HEK293 (cell line): ENCODE measurements around the gene PDLIM4.
A peak's percentile ranks its signal among the peaks of the same experiment; 100 is the strongest.

ENCODE experiments used
- BCL11A ChIP-seq: fragments of 450-650 bp; formaldehyde crosslinking; IDR thresholded peaks from 2 replicates; pipeline ENCODE4 v1.5.1; 2016; ENCODE audit warnings: low read depth, missing biosample characterization, missing genetic modification characterization
- GFI1B ChIP-seq: fragments of 450-650 bp; formaldehyde crosslinking; IDR thresholded peaks from 2 replicates; pipeline ENCODE4 v1.5.1; 2016; ENCODE audit warnings: missing biosample characterization, missing genetic modification characterization
- GLI4 ChIP-seq: fragments of 450-650 bp; formaldehyde crosslinking; IDR thresholded peaks from 2 replicates; pipeline ENCODE4 v1.5.1; 2016; ENCODE audit warnings: missing biosample characterization, missing genetic modification characterization
- KLF16 ChIP-seq: fragments of 450-650 bp; formaldehyde crosslinking; IDR thresholded peaks from 2 replicates; pipeline ENCODE4 v1.5.1; 2017; ENCODE audit warnings: missing biosample characterization, missing genetic modification characterization
- PRDM1 ChIP-seq: fragments of 450-650 bp; formaldehyde crosslinking; IDR thresholded peaks from 2 replicates; pipeline ENCODE4; 2016; ENCODE audit warnings: missing biosample characterization, missing genetic modification characterization
- PRDM4 ChIP-seq: fragments of 450-650 bp; formaldehyde crosslinking; IDR thresholded peaks from 2 replicates; pipeline ENCODE4 v1.5.1; 2017; ENCODE audit warnings: missing biosample characterization, missing genetic modification characterization
- PRDM6 ChIP-seq: fragments of 450-650 bp; formaldehyde crosslinking; IDR thresholded peaks from 2 replicates; pipeline ENCODE4 v1.5.1; 2017; ENCODE audit warnings: missing biosample characterization, missing genetic modification characterization
- RBAK ChIP-seq: fragments of 450-650 bp; formaldehyde crosslinking; IDR thresholded peaks from 2 replicates; pipeline ENCODE4 v1.5.1; 2016; ENCODE audit warnings: missing biosample characterization, missing genetic modification characterization
- SP3 ChIP-seq: fragments of 450-650 bp; formaldehyde crosslinking; IDR thresholded peaks from 2 replicates; pipeline ENCODE4 v1.5.1; 2016; ENCODE audit warnings: missing biosample characterization, missing genetic modification characterization
- ZNF121 ChIP-seq: fragments of 450-650 bp; formaldehyde crosslinking; IDR thresholded peaks from 2 replicates; pipeline ENCODE4 v1.5.1; 2016; ENCODE audit warnings: missing biosample characterization, missing genetic modification characterization
- ZNF133 ChIP-seq: fragments of 450-650 bp; formaldehyde crosslinking; IDR thresholded peaks from 2 replicates; pipeline ENCODE4 v1.5.1; 2016; ENCODE audit warnings: missing biosample characterization, missing genetic modification characterization
- ZNF157 ChIP-seq: fragments of 450-650 bp; formaldehyde crosslinking; IDR thresholded peaks from 2 replicates; pipeline ENCODE4 v1.5.1; 2016; ENCODE audit warnings: missing biosample characterization, missing genetic modification characterization
- ZNF16 ChIP-seq: fragments of 450-650 bp; formaldehyde crosslinking; IDR thresholded peaks from 2 replicates; pipeline ENCODE4 v1.5.1; 2016; ENCODE audit warnings: low read depth, missing biosample characterization, missing genetic modification characterization
- ZNF214 ChIP-seq: fragments of 450-650 bp; formaldehyde crosslinking; IDR thresholded peaks from 2 replicates; pipeline ENCODE4 v1.5.1; 2017; ENCODE audit warnings: missing biosample characterization, mild to moderate bottlenecking, missing genetic modification characterization, borderline replicate concordance
- ZNF23 ChIP-seq: fragments of 450-650 bp; formaldehyde crosslinking; IDR thresholded peaks from 2 replicates; pipeline ENCODE4 v1.5.1; 2016; ENCODE audit warnings: missing biosample characterization, missing genetic modification characterization, borderline replicate concordance
- ZNF280D ChIP-seq: fragments of 450-650 bp; formaldehyde crosslinking; IDR thresholded peaks from 2 replicates; pipeline ENCODE4 v1.5.1; 2016; ENCODE audit warnings: missing biosample characterization, missing genetic modification characterization
- ZNF302 ChIP-seq: fragments of 450-650 bp; formaldehyde crosslinking; IDR thresholded peaks from 2 replicates; pipeline ENCODE4 v1.5.1; 2016; ENCODE audit warnings: missing biosample characterization, missing genetic modification characterization, low read depth
- ZNF335 ChIP-seq: fragments of 450-650 bp; formaldehyde crosslinking; conservative IDR thresholded peaks from 2 replicates; pipeline ENCODE4 v1.5.1; 2016; ENCODE audit warnings: missing biosample characterization, missing genetic modification characterization
- ZNF354C ChIP-seq: fragments of 450-650 bp; formaldehyde crosslinking; IDR thresholded peaks from 2 replicates; pipeline ENCODE4 v1.5.1; 2016; ENCODE audit warnings: missing biosample characterization, missing genetic modification characterization, low read depth, borderline replicate concordance
- ZNF394 ChIP-seq: fragments of 450-650 bp; formaldehyde crosslinking; IDR thresholded peaks from 2 replicates; pipeline ENCODE4 v1.5.1; 2016; ENCODE audit warnings: missing biosample characterization, missing genetic modification characterization, mild to moderate bottlenecking, moderate library complexity, borderline replicate concordance
- ZNF404 ChIP-seq: fragments of 450-650 bp; formaldehyde crosslinking; IDR thresholded peaks from 2 replicates; pipeline ENCODE4 v1.5.1; 2017; ENCODE audit warnings: missing biosample characterization, missing genetic modification characterization
- ZNF426 ChIP-seq: fragments of 450-650 bp; formaldehyde crosslinking; IDR thresholded peaks from 2 replicates; pipeline ENCODE4 v1.5.1; 2017; ENCODE audit warnings: missing biosample characterization, missing genetic modification characterization, mild to moderate bottlenecking, inconsistent platforms, moderate library complexity
- ZNF629 ChIP-seq: fragments of 450-650 bp; formaldehyde crosslinking; IDR thresholded peaks from 2 replicates; pipeline ENCODE4 v1.5.1; 2017; ENCODE audit warnings: missing biosample characterization, missing genetic modification characterization
- ZNF701 ChIP-seq: fragments of 450-650 bp; formaldehyde crosslinking; IDR thresholded peaks from 2 replicates; pipeline ENCODE4 v1.5.1; 2016; ENCODE audit warnings: missing biosample characterization, missing genetic modification characterization
- ZNF704 ChIP-seq: fragments of 450-650 bp; formaldehyde crosslinking; IDR thresholded peaks from 2 replicates; pipeline ENCODE4 v1.5.1; 2016; ENCODE audit warnings: missing biosample characterization, missing genetic modification characterization
- ZNF76 ChIP-seq: fragments of 450-650 bp; formaldehyde crosslinking; IDR thresholded peaks from 2 replicates; pipeline ENCODE4; 2016; ENCODE audit warnings: low read depth, missing biosample characterization, missing genetic modification characterization, borderline replicate concordance
- ZNF792 ChIP-seq: fragments of 450-650 bp; formaldehyde crosslinking; IDR thresholded peaks from 2 replicates; pipeline ENCODE4 v1.5.1; 2016; ENCODE audit warnings: missing biosample characterization, missing genetic modification characterization
- ZSCAN18 ChIP-seq: fragments of 450-650 bp; formaldehyde crosslinking; IDR thresholded peaks from 2 replicates; pipeline ENCODE4 v1.5.1; 2016; ENCODE audit warnings: missing biosample characterization, missing genetic modification characterization
- ZSCAN5A ChIP-seq: fragments of 450-650 bp; formaldehyde crosslinking; IDR thresholded peaks from 2 replicates; pipeline ENCODE4 v1.5.1; 2016; ENCODE audit warnings: missing biosample characterization, missing genetic modification characterization

PDLIM4 gene

GRCh38 chr5:132293992-132294727, 36.7 kb downstream of the PDLIM4 start, which contains the start of gene SLC22A4 (continued):
- TF ChIP-seq ZNF394 (tag by site-specific recombination) (no peak), BCL11A (tag by site-specific recombination) (no peak), ZNF23 (tag by site-specific recombination) (no peak), GLI4 (no peak), RBAK (tag by site-specific recombination) (no peak), ZSCAN5A (no peak), PRDM1 (tag by site-specific recombination) (no peak), ZNF404 (tag by site-specific recombination) (no peak), ZNF280D (tag by site-specific recombination) (no peak), ZNF16 (no peak), KLF16 (tag by site-specific recombination) (peak; percentile 31; the same call in 1 of the 2 replicates), ZNF157 (tag by site-specific recombination) (no peak), ZNF302 (no peak), PRDM6 (tag by site-specific recombination) (no peak), ZNF133 (tag by site-specific recombination) (no peak), ZNF701 (tag by site-specific recombination) (no peak), ZNF335 (tag by site-specific recombination) (no peak), ZNF704 (tag by site-specific recombination) (no peak), ZNF76 (tag by site-specific recombination) (0 out of 2 replicates have a peak, but pooled peaks have one; percentile 65), ZSCAN18 (no peak), ZNF426 (no peak), SP3 (tag by site-specific recombination) (peak; percentile 93), ZNF792 (tag by site-specific recombination) (no peak), ZNF354C (tag by site-specific recombination) (no peak), GFI1B (tag by site-specific recombination) (peak; percentile 43; the same call in 1 of the 2 replicates), ZNF214 (tag by site-specific recombination) (no peak), ZNF629 (tag by site-specific recombination) (no peak), PRDM4 (tag by site-specific recombination) (peak; percentile 2; the same call in 1 of the 2 replicates), ZNF121 (peak; percentile 70; the same call in 1 of the 2 replicates)
